CD14-positive monocyte (primary cell): ENCODE results near the gene FGFR3. TPM values are rescaled to one million over a fixed set of nuclear protein-coding genes. Genes with fewer than 3 reads are reported as not detected.
A peak's percentile ranks its signal among the peaks of the same experiment; 100 is the strongest.

Experiments used
- DNase-seq, 3 donors: peaks; one replicate each; pipeline ENCODE4 v3.0.0-alpha.2; 2011 to 2022
- H2AFZ ChIP-seq: 2 replicates; pipeline ENCODE4 v1.6.0; 2012; ENCODE audit warnings: mild to moderate bottlenecking, low read depth, low read length, inconsistent platforms; ENCODE audit not compliant: insufficient read depth, poor library complexity, severe bottlenecking
- H3K27ac ChIP-seq, 2 donors: 1 replicate in 1 of 2; 2 replicates in 1 of 2; pipeline ENCODE4 v1.5.1; 2012 to 2013; ENCODE audit warnings: low read length in 2 of 2, control low read depth in 1 of 2, inconsistent platforms in 1 of 2, low read depth in 1 of 2, mild to moderate bottlenecking in 1 of 2
- H3K27me3 ChIP-seq, 2 donors: one replicate each; pipeline versions ENCODE4 v1.6.0 to v1.6.1; 2011 to 2013; ENCODE audit warnings: low read length in 2 of 2; ENCODE audit not compliant: control insufficient read depth in 2 of 2, insufficient read depth in 2 of 2
- H3K36me3 ChIP-seq, 2 donors: replicated peaks in 1 of 2; 1 replicate in 1 of 2; 2 replicates in 1 of 2; pipeline versions ENCODE4 v1.5.1 to v1.6.1; 2012 to 2013; ENCODE audit warnings: low read length in 2 of 2, control low read depth in 1 of 2, inconsistent platforms in 1 of 2, mild to moderate bottlenecking in 1 of 2; ENCODE audit not compliant: insufficient read depth in 2 of 2, control insufficient read depth in 1 of 2
- H3K4me1 ChIP-seq, 2 donors: 1 replicate in 1 of 2; 2 replicates in 1 of 2; pipeline versions ENCODE4 v1.5.1 to v1.6.1; 2012 to 2013; ENCODE audit warnings: low read length in 2 of 2, control low read depth in 1 of 2, inconsistent platforms in 1 of 2, mild to moderate bottlenecking in 1 of 2, moderate library complexity in 1 of 2; ENCODE audit not compliant: insufficient read depth in 2 of 2, control insufficient read depth in 1 of 2
- H3K4me2 ChIP-seq: replicated peaks from 2 replicates; pipeline ENCODE3; 2012; ENCODE audit warnings: low read length, moderate library complexity, mild to moderate bottlenecking; ENCODE audit not compliant: poor library complexity, severe bottlenecking; ENCODE audit errors: extremely low read depth
- H3K4me3 ChIP-seq, 3 experiments: fragments of 200-600 bp in 1 of 3; sonication (generic) in 1 of 3; replicated peaks in 1 of 3; 1 replicate in 2 of 3; 2 replicates in 1 of 3; pipeline ENCODE4 v1.5.1; 2011 to 2013; ENCODE audit warnings: low read length in 3 of 3, mild to moderate bottlenecking in 3 of 3, control low read depth in 2 of 3, low read depth in 2 of 3, inconsistent platforms in 1 of 3, moderate library complexity in 1 of 3
- H3K79me2 ChIP-seq: 2 replicates; pipeline ENCODE4 v1.6.0; 2012; ENCODE audit warnings: mild to moderate bottlenecking, control low read depth, inconsistent platforms, low read length, moderate library complexity; ENCODE audit not compliant: insufficient read depth
- H3K9ac ChIP-seq: 2 replicates; pipeline ENCODE4 v1.6.0; 2017; ENCODE audit warnings: low read length, mild to moderate bottlenecking; ENCODE audit not compliant: insufficient read depth, poor library complexity, severe bottlenecking
- H3K9me3 ChIP-seq, 2 donors: replicated peaks in 1 of 2; 1 replicate in 1 of 2; 2 replicates in 1 of 2; pipeline versions ENCODE4 v1.5.1 to v1.6.1; 2012 to 2013; ENCODE audit warnings: low read length in 2 of 2, control low read depth in 1 of 2; ENCODE audit not compliant: control insufficient read depth in 1 of 2, insufficient read depth in 1 of 2
- H4K20me1 ChIP-seq: 2 replicates; pipeline ENCODE4 v1.6.0; 2012; ENCODE audit warnings: mild to moderate bottlenecking, low read length, control low read depth, moderate library complexity; ENCODE audit not compliant: insufficient read depth
- H3K27ac Mint-ChIP-seq, 7 donors: one replicate each; pipeline ENCODE4 v1.8.0; 2020; ENCODE audit warnings: mild to moderate bottlenecking in 7 of 7, mixed read lengths in 7 of 7, moderate library complexity in 6 of 7, inconsistent platforms in 2 of 7
- H3K27me3 Mint-ChIP-seq, 3 donors: one replicate each; pipeline ENCODE4 v1.8.0; 2021 to 2022; ENCODE audit warnings: low read depth in 3 of 3, mild to moderate bottlenecking in 3 of 3, mixed read lengths in 3 of 3, moderate library complexity in 3 of 3, inconsistent platforms in 1 of 3
- H3K36me3 Mint-ChIP-seq, 2 donors: one replicate each; pipeline ENCODE4 v1.8.0; 2020; ENCODE audit warnings: mixed read lengths in 2 of 2, inconsistent platforms in 1 of 2, mild to moderate bottlenecking in 1 of 2
- H3K4me1 Mint-ChIP-seq: one replicate; pipeline ENCODE4 v1.8.0; 2020; ENCODE audit warnings: mild to moderate bottlenecking, mixed read lengths
- H3K4me3 Mint-ChIP-seq, 2 donors: one replicate each; pipeline ENCODE4 v1.8.0; 2020; ENCODE audit warnings: mild to moderate bottlenecking in 2 of 2, mixed read lengths in 2 of 2, moderate library complexity in 1 of 2
- H3K9me3 Mint-ChIP-seq, 7 donors: one replicate each; pipeline ENCODE4 v1.8.0; 2020 to 2022; ENCODE audit warnings: mixed read lengths in 7 of 7, mild to moderate bottlenecking in 6 of 7, moderate library complexity in 6 of 7, inconsistent platforms in 2 of 7
- WGBS: methylation state at CpG from one replicate; pipeline ENCODE4 v1.1.5; 2013; ENCODE audit warnings: missing lambda C conversion rate; ENCODE audit not compliant: insufficient coverage; 5-methylcytosine and 5-hydroxymethylcytosine counted together
- intact Hi-C, 2 donors: fragments of 100-400 bp; cut with micrococcal nuclease; formaldehyde crosslinking; loops; one replicate each; pipeline versions ENCODE4 v1.15.0 to v1.15.1; 2023
- polyA plus RNA-seq, 3 donors: library from polyadenylated mRNA; depleted of rRNA in 1 of 3; unstranded in 2 of 3; stranded (reverse) in 1 of 3; fragments of 300-500 nt in 2 of 3; fragments of >200 nt in 1 of 3; fragmentation: Illumina TruSeq in 2 of 3; gene quantifications; 1 replicate in 2 of 3; 2 replicates in 1 of 3; pipeline ENCODE4 v1.2.3, GENCODE V29; 2012 to 2021
- TF ChIP-seq, protein P1 (sequence below): fragments of 200-600 bp; IDR thresholded peaks from one replicate; pipeline ENCODE4 v1.8.0; 2022; ENCODE audit warnings: antibody characterized with exemption, mild to moderate bottlenecking

FGFR3 gene
- polyA plus RNA-seq, 3 donors = 0.07 TPM; not detected in 2

DNA sequence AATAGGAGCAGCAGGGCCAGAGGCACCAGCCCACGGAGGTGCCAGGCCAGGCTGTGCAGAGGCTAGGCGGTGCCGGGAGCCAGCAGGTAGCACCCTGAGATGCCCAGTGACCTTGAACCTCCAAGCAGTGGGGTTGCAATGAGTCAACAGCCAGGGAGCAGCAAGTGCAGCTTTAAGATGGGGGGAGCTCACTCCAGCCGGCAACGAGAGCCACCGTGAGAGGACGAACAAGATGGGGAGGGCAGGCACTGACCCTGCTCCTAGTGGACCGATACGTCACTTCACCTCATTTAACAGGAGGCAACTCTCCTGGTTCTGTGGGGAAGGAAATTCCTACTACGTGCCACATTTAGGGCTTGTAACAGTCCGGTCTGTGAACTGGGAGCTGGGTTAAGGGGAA, 58.1 kb downstream of the FGFR3 start:
- intact Hi-C loops = loop anchor here (10.0 kb wide), 3 partner anchors 54 to 1114 kb away; partner anchors contain the start of genes GRK4 (in 2 of the 2), NOP14 (in 2 of the 2), TACC3 (in 1 of the 2) and TMEM129 (in 1 of the 2)
- peak overlapping the region in 1 of 7 donors; percentile 20 for H3K27ac Mint-ChIP-seq

DNA sequence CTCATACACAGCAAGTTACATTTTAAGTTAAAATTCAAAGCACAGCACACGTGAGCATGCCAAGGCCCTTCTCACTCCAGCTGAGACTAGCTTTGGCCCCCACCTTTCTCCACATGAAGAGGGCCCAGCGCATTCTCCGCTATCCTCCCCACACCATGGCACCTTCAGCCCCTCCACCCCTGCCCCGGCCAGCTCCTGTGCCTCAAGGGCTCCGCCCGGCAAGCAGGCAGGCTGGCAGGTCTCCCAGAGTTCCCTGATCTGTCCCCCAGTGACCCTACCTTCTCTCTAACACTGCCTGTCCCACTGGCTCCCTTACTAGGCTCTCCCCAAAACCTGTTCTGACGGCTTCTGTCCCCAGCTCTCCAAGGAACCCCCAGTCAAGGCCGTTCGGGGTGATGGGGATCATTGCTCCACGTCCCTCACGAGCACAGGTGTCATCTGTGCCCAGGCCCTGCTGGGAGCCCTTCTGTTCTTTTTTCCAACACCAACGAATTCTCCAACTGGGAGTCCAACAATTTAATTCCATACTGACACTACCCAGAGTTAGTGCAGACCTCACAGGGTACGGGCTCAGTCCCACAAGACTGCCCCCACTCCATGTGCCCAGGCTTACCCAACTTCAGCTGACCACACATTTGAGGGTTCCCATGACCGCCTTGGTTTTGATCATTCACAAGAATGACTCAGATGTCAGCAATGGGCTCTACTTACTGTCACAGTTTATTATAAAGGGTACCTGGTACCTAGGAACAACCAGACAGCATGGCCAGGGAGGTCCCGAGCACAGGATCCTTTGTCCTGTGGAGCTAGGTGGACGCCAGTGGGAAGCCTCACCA, 58.7 kb downstream of the FGFR3 start:
- H3K27me3 ChIP-seq = no peaks in the 10 kb centered on the region
- WGBS = 90% methylated on average over 15 of the region's 16 CpGs
- no peak overlapping the region for H3K4me3 ChIP-seq
- DNase-seq = no peak
- Mint-ChIP-seq H3K27ac (peak overlapping the region in 2 of 7 donors; percentile 68 to 77), H3K36me3 (peaks cover 17 to 35% of the 10 kb centered on the region in 2 donors), H3K9me3 (peaks cover 0 to 2% (median 0%) of the 10 kb centered on the region in 7 donors), H3K27me3 (no peaks in the 10 kb centered on the region), H3K4me3 (no peak overlapping the region), H3K4me1 (peaks cover 16% of the 10 kb centered on the region)
- TF ChIP-seq, protein P1, sequence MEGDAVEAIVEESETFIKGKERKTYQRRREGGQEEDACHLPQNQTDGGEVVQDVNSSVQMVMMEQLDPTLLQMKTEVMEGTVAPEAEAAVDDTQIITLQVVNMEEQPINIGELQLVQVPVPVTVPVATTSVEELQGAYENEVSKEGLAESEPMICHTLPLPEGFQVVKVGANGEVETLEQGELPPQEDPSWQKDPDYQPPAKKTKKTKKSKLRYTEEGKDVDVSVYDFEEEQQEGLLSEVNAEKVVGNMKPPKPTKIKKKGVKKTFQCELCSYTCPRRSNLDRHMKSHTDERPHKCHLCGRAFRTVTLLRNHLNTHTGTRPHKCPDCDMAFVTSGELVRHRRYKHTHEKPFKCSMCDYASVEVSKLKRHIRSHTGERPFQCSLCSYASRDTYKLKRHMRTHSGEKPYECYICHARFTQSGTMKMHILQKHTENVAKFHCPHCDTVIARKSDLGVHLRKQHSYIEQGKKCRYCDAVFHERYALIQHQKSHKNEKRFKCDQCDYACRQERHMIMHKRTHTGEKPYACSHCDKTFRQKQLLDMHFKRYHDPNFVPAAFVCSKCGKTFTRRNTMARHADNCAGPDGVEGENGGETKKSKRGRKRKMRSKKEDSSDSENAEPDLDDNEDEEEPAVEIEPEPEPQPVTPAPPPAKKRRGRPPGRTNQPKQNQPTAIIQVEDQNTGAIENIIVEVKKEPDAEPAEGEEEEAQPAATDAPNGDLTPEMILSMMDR = no peak
- peaks cover 29% of the 10 kb centered on the region for H4K20me1 ChIP-seq
- H3K79me2 ChIP-seq = peaks cover 56% of the 10 kb centered on the region
- H3K36me3 ChIP-seq = peaks cover 5 to 24% of the 10 kb centered on the region in 2 donors
- H3K27ac ChIP-seq = no peak overlapping the region
- intact Hi-C loops = loop anchor here (10.0 kb wide), 3 partner anchors 53 to 1113 kb away; partner anchors contain the start of genes GRK4 (in 2 of the 2), NOP14 (in 2 of the 2), TACC3 (in 1 of the 2) and TMEM129 (in 1 of the 2)
- no peak overlapping the region for H2AFZ ChIP-seq
- H3K9me3 ChIP-seq = no peaks in the 10 kb centered on the region
- no peak overlapping the region for H3K9ac ChIP-seq
- peaks cover 13 to 20% of the 10 kb centered on the region in 2 donors for H3K4me1 ChIP-seq
- no peak overlapping the region for H3K4me2 ChIP-seq

More for the DNA sequence above, 58.1 kb downstream of the FGFR3 start:
- Histone ChIP-seq H3K9ac (no peak overlapping the region), H2AFZ (no peak overlapping the region), H3K4me1 (peaks cover 10 to 14% of the 10 kb centered on the region in 2 donors), H3K27me3 (no peaks in the 10 kb centered on the region), H3K79me2 (peaks cover 56% of the 10 kb centered on the region), H3K9me3 (no peaks in the 10 kb centered on the region), H3K27ac (no peak overlapping the region), H3K4me2 (no peak overlapping the region), H4K20me1 (peaks cover 29% of the 10 kb centered on the region), H3K36me3 (peaks cover 11 to 30% of the 10 kb centered on the region in 2 donors), H3K4me3 (no peak overlapping the region)
- no peak for DNase-seq
- TF ChIP-seq, protein P1 = no peak
- Mint-ChIP-seq H3K9me3 (peaks cover 0 to 2% (median 0%) of the 10 kb centered on the region in 7 donors), H3K4me1 (peaks cover 15% of the 10 kb centered on the region), H3K27me3 (no peaks in the 10 kb centered on the region), H3K4me3 (no peak overlapping the region), H3K36me3 (peaks cover 22 to 40% of the 10 kb centered on the region in 2 donors)
- 99% methylated on average over 7 of the region's 11 CpGs for WGBS
